ENCODE results near the gene MED26.

MED26 gene

DNA sequence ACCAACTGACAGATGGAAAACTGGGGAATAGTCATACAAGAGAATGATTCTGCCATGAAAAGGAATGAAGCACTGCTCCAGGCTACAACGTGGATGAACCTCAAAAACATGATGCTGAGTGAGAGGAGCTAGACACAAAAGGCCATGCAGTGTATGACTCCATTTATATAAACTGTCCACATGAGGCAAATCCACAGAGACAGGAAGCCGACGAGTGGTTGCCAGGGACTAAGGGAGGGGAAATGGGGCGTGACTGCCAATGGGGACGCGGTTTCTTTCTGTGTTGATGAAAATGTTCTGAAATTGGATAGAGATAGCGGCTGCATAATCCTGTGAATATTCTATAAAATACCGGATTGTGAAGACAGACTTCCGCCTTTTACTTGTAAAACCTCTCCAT is 21.7 kb upstream of the MED26 start:
- no peak for DNase-seq

DNA sequence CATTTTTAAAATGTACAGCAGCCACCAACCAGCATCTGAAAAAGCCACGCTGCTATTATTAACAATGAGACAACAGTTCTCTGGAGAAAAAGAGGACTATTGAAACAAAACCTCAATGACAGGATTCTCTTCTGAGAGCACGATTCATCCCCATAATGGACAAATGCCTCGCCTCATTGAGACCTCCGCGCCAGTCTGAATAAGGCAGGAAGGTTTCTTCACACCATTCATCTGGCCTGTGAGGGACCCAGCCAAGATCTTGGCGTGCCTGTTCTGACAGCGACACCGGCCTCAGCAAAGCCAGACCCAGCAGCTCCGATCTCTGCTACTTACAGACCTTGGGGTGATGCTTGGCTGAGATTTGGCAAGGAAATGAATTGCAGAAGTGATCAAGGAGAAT is 17.1 kb upstream of the MED26 start:
- DNase-seq = no peak

GRCh38 chr19:16641695-16642094 is 13.7 kb upstream of the MED26 start:
- no peak for DNase-seq

DNA sequence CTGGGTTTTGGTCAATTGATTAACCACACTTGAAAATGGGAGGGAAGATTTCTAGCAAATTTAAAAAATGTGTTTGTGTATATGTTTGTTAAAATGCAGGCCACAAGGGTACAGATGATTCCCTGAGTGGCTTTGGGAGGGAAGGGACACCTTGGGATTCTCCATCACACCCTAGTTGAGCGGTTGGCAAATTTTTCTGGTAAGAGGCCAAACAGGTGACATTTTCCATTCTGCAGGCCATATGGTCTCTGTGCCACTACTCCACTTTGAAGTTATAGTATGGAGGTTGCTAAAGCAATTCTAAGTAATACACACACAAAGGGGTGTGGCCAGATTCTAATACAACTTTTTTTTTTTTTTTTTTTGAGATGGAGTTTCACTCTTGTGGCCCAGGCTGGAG is 12.9 kb upstream of the MED26 start:
- no peak for DNase-seq

- no peak for DNase-seq
These were observed 10.7 kb upstream of the MED26 start for GRCh38 chr19:16638666-16639065.

- DNase-seq = no peak
These were observed 9.5 kb upstream of the MED26 start for GRCh38 chr19:16637535-16637934.

DNA sequence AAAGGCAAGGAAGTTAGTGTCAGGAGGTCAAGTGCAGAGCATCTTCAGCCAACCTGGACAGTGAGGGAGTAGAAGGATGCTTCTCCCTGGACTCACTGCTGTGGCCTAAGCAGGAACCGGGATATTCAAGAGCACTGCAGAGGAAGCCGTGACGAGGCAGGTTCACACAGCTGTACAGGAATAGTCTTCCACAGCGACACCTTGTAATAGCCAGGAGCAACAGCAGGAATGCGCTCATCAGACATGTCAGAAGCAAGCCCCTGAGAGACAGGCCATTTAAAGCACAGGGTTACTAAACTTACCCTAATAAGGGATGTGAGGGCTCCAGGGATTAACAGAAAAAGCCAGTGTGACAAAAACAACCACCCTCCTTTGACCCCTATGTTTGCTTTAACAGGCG is 3.5 kb upstream of the MED26 start:
- DNase-seq = no peak

GRCh38 chr19:16628984-16629691 is 1.1 kb upstream of the MED26 start:
- peak; percentile 36 for DNase-seq

DNA sequence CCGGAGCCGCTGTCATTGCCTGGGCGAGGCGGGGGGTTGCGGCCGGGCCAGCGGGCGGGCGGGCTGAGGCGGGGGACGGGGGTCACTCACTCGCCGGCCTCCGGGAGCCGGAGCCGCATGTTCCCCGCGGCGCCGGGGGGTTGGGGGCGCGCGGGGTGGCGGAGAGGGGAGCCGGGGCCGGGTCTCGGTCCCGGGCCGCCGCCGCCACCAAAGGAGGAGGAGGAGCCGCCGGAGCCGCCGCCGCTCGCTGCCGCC is 149 bp downstream of the MED26 start:
- DNase-seq = no peak

GRCh38 chr19:16627193-16627927 is 644 bp downstream of the MED26 start:
- DNase-seq = no peak

DNA sequence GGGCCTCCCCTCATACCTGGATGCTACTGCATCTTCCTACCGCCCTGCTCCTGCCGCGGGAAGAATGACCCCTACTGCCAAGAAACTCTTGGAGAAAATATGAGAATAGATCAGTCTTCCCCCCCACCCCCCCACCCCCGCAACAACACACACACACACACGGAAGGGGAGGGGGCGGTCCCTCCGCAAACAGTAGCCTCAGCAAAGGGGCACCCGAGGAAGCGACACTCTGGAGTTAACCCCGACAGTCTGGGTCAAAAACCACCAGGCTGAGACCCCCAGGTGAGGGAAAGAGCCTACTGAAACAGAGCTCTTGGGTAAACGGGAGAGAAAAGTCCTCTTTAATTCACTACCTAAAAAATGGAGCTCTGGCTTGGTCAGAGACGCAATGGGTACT is 1.2 kb downstream of the MED26 start:
- DNase-seq = no peak

DNA sequence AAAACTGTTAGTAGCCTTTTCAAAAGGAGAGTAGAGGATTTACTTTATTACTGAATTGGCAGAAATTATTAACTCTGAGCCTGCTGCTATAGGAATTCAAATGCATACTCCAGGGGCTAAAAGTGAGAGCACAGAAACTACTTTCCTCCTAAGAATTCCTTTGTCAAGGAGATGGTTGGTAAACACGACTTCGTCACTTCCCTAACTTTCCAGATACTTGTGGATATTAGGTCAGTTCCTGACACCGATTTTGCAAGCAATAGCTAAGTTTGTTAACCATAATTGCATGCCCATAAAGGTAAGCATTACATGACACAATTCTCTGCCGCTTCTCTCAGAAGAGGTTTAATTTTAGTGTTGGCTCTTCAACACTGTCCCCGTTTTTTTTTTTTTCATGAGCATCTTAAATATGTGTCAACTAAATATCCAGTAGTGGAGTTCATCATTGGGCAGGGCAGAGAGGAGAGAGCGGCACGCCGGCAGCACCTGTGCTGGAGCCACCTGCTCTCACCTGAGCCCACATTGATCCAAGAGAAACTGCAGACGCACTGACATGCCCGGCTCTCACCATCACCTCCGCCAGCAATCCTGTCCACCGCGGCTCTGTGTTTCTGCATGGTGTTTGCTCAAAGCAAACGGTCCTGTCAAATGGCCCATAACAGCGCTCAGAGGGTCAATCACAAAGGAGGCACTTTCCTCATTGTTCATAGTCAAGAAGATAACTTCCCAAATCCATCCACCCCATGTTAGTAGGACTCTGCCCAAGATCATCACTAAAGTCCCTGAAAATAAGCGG is 2.6 kb downstream of the MED26 start:
- no peak for DNase-seq

DNA sequence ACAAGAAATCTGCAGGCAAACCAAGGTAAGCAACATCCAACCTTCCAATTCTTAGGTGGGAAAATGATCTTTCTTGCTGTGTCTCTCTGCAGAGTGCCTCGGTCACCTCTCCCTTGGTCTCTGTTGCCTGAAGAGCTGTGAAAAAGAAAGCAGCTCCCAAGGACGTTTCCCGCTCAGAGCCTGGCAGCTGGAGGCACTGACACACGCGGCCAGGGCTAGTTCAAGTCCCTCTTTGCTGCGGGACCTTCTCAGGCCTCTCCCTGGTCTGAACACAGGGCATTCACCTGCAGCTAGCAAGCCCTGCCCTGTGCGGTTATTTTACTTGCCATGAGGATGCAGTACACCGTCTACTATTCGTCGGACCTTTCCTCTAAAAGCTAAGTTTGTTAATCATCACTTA is 3.8 kb downstream of the MED26 start:
- DNase-seq = no peak

- DNase-seq = no peak
These were observed 4.4 kb downstream of the MED26 start for GRCh38 chr19:16623576-16623975.

DNA sequence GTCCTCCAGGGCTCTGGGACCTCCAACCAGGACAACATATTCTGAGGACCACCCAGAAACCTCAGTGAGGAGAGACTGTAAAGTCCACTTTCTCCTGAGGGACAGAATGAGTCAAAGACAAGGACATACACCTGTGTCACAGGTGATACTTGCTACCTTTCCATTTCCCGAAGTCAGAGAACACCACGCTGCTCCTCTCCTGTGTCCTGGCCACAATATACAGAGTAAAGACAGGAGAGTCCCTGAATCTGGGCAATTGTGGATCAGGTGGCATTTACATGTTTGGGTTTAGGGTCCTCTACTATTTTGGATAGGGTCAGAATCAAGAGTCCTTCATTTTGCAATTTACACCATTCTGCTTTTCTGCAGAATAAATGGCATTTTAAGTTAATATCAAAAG is 4.9 kb downstream of the MED26 start:
- no peak for DNase-seq

DNA sequence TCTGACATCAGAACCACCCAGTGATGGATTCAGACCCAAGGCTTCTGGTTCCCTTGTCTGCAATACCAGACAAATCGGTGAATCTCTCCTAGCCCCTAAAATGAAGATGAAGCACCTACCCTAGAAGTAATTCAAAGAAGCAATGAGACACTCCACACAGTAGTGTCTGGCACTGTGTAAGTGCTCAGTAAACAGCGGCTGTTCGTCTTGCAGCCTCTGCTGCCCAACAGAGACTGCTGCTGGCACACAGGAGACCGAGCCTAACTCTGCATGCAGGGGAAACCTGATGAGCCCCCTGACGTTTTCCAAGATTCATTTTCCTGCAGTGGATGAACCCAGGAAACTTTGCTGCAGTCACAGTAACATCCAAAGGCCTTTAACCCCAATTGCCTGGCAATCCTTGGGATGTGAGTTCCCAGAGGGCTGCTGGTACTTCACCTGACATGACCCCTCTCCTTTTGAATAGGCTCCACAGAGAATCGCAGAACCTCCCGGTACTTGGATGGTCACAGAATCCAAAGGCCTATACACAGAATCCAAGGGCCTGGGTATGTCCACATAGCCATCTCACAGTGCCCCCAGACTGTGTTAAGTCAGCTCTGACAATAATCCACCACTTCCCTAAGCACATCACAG is 6.7 kb downstream of the MED26 start:
- DNase-seq = no peak

GRCh38 chr19:16620584-16620983 is 7.4 kb downstream of the MED26 start:
- DNase-seq = no peak

DNA sequence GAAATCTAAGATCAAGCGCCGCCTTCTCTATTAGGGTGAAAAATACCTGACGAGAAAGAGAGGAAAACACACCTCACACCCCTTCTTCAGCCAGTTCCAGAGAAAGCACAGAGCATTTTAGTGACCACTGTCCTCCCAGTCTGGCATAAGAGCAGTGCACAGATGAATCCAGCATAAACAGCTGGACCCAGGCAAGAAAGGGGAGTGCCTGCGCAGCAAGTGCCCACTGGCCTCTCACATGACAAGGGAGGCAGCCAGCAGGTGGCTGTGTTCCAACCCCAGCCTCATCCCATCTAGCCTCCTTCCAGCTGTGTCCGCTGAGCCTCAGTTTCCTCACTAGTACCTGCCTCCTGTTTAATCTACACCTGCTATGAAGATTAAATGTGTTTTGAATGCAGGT is 8.0 kb downstream of the MED26 start:
- no peak for DNase-seq

GRCh38 chr19:16619457-16619856 is 8.5 kb downstream of the MED26 start:
- DNase-seq = no peak

DNA sequence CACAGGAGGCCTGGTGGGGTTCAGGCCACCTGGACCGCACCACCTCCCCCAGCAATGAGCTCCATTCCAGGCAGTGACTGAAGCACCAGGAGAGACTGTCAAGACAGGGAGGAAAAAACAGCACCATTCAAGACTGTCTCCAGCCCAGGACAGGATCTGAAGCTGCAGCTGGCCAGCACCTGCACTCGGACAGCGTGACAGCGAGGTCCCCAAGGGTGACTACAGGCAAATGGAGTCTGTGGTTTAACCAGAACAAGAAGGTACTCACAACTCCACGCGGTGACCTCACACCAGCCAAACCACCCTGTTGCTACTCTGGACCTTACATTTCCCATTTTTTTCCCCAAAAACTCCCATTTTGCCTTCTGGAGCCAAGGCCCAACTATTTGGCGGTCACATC is 9.8 kb downstream of the MED26 start:
- no peak for DNase-seq

GRCh38 chr19:16615808-16616207 is 12.2 kb downstream of the MED26 start:
- DNase-seq = no peak

- DNase-seq = no peak
These were observed 13.1 kb downstream of the MED26 start for GRCh38 chr19:16614941-16615340.

- DNase-seq = no peak
These were observed 14.2 kb downstream of the MED26 start for GRCh38 chr19:16613841-16614240.

- no peak for DNase-seq
These were observed 15.4 kb downstream of the MED26 start for GRCh38 chr19:16612636-16613035.
